HG03097 (cell line): Measurements from ENCODE around the gene MRPL55.

Experiments
- ATAC-seq: cut with Tn5 transposase; IDR thresholded peaks from one replicate; pipeline ENCODE4 v1.9.1; 2021; ENCODE audit not compliant: unreplicated experiment, low FRiP score

The MRPL55 gene

DNA sequence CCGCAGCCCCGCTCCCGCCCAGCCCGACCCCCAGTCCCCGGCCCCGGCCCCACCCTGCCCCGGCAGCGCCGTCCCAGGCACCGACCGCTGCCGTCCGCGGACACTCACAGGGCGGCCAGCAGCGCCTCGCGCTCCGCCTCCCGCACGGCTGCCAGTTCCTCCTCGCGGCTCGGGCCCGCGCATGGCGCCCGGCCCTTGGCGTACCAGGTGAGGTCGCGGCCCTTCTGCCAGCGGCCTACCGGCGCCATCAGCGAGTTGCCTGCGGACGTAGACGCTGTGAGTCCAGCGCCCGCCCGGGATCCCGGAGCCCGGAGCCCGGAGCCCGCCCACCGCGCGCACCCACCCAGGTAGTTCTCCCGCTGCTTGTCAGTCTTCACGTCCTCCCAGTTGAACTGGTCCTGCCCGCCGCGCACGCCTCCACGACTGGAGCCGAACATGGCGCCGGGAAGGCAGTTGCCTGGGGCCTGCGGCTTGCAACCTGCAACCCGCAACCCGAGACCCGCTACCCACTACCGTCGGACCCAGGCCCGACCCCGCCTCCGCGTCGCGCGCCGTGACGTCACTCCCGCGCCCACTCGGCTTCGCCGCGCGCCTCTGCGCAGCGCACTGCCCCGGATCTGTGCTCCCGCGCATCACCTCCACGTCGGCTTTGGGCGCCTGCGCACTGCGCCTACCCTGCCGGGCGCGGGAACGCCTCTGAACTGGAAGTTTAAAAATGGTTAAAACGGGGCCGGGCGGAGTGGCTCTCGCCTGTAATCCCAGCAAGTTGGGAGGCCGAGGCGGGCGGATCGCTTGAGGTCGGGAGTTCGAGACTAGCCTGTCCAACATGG, 6.1 kb downstream of the MRPL55 start, which contains the start of gene C1orf35:
Gene C1orf35 (minus strand): TSS at position 535 of the 830 bp plus-strand sequence. CDS start 98 bp downstream, at position 437.
- ATAC-seq = peak; percentile 62

GRCh38 chr1:228101994-228102790, 6.9 kb downstream of the MRPL55 start:
- ATAC-seq = peak; percentile 14

DNA sequence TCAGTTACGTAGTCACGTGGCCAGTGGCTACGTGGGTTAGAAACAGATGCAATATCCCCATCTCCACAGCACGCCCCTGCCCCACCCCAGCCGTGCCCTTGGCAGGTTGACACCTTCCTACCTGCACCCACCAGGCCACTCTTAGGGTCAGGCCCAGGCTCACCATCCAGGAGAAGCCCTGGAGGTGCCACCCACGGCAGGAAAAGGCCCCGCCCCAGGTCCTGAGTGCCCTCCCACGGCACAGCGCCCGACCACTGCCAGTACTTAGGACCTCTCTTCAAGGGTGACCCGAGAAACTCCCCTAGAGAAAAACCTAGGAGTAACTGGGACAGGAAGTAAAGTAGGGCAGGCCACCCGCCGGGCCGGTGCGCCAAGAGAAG, 7.5 kb downstream of the MRPL55 start:
- ATAC-seq = no peak

- ATAC-seq = no peak
These were observed 8.1 kb downstream of the MRPL55 start for GRCh38 chr1:228100822-228101613.

DNA sequence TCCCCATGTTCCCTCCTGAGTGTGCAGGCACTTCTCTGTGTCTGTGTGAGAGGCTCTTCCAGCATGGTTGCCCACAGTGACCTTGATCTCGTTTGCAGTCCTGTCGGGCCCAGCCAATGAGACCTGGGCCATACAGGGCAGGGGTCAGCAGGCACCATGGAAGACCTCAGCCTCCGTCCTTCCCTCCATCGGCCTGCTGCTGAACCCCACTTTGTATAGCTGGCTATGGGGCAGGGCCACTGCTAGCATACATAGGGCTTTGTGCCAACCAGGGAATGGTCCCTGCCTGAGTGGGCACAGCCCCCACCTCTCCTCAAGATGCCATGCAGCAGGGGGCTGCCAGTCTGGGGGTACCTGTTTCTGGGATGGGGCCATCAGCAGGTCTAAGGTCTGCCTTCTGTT, 9.8 kb downstream of the MRPL55 start:
- ATAC-seq = no peak

DNA sequence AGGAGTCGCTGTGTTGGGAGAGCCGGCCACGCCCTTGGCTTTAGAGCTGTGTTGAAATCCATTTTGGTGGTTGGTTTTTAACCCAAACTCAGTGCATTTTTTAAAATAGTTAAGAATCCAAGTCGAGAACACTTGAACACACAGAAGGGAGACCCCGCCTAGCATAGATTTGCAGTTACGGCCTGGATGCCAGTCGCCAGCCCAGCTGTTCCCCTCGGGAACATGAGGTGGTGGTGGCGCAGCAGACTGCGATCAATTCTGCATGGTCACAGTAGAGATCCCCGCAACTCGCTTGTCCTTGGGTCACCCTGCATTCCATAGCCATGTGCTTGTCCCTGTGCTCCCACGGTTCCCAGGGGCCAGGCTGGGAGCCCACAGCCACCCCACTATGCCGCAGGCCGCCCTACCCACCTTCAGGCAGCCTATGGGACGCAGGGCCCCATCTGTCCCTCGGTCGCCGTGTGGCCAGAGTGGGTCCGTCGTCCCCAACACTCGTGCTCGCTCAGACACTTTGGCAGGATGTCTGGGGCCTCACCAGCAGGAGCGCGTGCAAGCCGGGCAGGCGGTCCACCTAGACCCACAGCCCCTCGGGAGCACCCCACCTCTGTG, 10.7 kb downstream of the MRPL55 start:
- ATAC-seq = no peak

GRCh38 chr1:228097333-228098081, 11.6 kb downstream of the MRPL55 start:
- no peak for ATAC-seq

DNA sequence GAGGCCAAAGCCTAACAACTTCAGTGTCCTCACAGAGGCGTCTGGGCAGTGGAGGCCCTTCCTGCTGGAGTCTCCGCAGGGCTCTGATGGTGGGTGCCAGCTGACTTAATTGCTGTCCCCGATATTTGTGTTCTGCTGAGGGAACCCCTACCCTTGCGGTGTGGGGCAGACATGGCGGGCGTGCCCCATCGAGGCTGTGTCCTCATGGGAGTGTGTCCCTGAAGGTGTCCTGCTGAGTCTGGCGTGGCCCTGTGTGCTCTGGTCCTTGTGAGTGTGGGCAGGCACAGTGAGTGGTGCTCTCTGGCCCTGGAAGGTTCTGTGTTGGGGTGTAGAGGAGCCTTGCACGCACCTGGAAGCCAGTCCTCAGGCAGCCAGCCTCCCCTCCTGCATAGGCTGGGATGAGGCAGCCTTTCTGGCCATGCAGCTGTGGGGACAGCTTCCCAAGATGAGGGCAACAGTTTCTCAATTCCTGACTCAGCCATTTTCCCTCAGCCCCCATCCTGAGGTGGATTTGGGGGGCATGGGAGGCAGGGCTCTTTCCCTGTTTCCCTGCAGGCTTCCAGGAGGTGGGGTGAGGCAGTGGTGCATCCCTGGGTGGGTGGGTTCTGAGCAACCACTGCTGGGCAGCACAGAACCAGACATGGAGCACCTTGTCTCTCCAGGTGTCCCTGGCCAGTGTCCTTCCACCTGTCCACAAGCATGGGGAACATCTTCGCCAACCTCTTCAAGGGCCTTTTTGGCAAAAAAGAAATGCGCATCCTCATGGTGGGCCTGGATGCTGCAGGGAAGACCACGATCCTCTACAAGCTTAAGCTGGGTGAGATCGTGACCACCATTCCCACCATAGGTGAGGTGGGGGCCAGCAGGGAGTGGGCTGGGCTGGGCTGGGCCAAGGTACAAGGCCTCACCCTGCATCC, 12.4 kb downstream of the MRPL55 start:
- ATAC-seq = no peak

GRCh38 chr1:228095938-228096337, 13.2 kb downstream of the MRPL55 start:
- ATAC-seq = no peak

DNA sequence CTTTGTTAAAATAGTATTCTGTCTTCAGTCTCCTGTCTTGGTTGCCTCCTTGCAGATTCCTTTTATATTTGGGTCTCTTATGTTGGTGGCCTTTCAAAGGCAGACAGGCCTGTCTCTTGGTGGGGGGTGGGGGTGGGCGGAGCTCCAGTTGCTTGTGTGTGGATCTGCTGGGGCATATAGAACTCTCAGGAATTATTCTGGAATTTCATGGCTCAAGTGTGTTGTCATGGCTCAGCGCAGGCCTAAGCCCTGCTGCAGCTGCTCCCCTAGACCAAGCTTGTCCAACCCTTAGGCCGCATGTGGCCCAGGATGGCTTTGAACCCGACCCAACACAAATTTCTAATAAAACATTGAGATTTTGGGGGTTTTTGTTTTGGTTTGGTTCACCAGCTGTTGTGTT, 13.9 kb downstream of the MRPL55 start:
- ATAC-seq = no peak

- no peak for ATAC-seq
These were observed 14.6 kb downstream of the MRPL55 start for GRCh38 chr1:228094432-228095016.

GRCh38 chr1:228093050-228093906, 15.8 kb downstream of the MRPL55 start:
- no peak for ATAC-seq

- no peak for ATAC-seq
These were observed 16.6 kb downstream of the MRPL55 start for GRCh38 chr1:228092342-228093049.

- ATAC-seq = no peak
These were observed 18.0 kb downstream of the MRPL55 start for GRCh38 chr1:228091084-228091483.

DNA sequence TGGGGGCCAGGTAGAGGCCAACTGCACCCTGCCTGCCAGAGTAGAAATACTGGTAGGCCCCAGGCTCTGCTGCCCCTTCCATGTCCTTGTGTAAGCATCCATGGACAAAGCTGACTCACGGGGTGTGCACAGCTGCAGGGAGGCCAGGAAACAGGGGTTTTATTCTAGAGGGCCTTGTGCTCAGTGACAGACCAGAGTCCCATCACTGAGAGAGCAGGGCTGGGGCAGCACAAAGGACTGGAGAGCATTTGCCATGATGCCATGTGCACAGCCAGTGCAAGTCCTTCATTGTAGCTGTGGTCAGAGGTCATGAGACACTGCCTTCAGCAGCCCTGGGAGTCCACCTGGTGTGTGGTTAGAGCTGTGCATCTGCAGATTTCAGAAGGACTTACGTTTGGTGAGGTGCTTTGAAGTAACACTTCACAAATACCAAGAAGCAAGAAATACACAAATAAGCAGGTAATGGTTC, 18.5 kb downstream of the MRPL55 start:
- ATAC-seq = no peak

DNA sequence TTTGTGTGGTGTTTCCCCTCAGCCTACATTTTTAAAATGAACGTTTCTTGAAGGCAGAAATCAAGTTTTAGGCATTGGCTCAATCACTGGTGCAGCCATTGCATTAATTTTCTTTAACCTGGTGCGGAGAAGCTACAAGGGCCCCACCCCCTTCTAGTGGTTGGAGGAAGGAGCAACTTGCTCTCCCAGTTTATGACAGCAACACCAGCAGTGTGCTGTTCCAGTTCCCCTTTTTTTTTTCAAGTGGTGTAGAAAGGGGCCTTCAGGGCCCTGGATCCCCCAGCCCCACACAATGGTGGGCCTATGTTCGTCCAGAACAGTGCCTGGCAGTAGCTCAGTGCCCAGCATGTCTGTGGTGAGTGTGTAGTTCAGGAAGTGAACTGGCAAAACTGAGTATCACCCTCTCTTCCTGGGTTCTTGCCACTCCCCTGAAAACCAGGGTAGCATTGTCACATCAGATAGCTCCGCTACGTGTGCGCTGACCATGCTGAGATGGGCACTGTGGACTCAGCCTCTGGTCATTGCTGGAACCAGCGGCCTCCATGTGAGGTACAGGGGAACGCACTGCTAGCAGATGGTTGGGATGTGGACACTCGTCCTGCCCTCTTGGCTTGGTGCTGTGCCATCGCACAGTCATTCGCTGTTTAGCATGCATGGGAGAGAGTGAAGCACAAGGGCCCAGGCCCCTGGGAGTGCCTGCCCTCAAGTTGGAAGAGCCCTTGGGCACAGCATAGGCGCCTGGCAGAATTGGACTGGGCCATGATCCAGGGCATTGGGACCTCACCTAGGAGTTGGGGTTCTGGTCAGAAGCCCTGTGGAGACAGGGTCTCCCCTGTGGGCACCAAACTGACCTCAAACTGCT, 19.3 kb downstream of the MRPL55 start:
- no peak for ATAC-seq
